Activated CD4-positive, alpha-beta T cell treated with anti-CD3 and anti-CD28 coated beads, Interleukin-2, amount 50 U/mL, for 4 hours (primary cell): Measurements from ENCODE around the gene C1orf198.
A peak's percentile ranks its signal among the peaks of the same experiment; 100 is the strongest.

ENCODE experiments used
- DNase-seq, 2 experiments: peaks; one replicate each; pipeline ENCODE4 v3.0.0-alpha.2; 2020

The C1orf198 gene, protein sequence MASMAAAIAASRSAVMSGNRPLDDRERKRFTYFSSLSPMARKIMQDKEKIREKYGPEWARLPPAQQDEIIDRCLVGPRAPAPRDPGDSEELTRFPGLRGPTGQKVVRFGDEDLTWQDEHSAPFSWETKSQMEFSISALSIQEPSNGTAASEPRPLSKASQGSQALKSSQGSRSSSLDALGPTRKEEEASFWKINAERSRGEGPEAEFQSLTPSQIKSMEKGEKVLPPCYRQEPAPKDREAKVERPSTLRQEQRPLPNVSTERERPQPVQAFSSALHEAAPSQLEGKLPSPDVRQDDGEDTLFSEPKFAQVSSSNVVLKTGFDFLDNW

GRCh38 chr1:230867903-230868735 lies at the start of gene C1orf198:
C1orf198 (minus strand) TSS chr1:230868521; CDS start chr1:230868512, 9 bp downstream.
- peak; percentile 65 to 68 for DNase-seq

GRCh38 chr1:230917284-230918135 lies 49.2 kb upstream of the C1orf198 start:
- DNase-seq: peak; percentile 63 to 69

DNA sequence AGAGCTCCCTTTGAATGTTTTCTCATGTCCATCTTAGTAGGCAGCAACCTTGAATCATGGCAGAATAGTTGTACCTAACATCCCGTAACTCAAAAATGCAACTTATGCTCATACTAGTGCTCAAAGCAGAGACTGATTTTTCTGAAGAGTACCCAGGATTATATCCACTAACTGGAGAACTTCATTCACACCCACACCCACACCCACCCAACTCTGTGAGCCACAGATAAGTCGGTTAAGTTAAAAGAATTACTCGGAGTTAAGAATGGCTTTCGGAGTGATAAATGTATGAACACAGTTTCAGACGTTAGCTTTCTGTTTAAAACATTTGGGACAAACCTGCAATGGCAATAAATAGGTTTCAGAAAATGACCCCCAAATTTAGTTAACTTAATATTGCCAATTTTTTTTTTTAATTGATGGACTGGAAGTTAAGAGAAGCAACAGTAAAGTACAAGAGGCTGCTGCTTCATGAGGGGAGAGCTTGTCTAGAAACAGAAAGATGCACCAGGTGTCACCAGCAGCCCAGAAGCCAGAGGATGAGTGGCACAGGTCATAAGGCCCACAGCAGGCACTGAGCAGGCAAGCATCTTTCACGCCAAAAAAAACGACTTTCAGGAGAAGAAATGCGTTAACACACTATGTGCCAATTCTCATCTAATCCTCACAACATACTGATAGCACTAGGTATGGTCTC lies 48.4 kb upstream of the C1orf198 start:
- DNase-seq: no peak

- no peak for DNase-seq
Measured at GRCh38 chr1:230915078-230915477, 46.8 kb upstream of the C1orf198 start.

GRCh38 chr1:230913496-230913895 lies 45.2 kb upstream of the C1orf198 start:
- no peak for DNase-seq

DNA sequence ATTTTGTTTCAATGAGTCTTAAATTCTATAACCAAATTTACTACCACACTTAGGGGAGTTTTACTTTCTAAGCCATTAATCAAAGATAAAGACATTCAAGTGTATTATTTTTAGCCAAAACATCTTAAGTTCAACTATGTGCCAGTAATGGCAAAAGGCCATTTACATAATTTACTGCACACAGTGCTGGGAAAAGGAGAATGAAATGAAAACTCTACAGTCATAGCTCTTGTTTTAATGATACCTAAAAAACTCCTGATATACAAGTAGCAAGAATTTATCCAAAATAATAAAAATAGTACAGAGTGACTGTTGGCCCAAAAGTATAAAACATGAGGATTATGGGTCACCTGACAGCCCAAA lies 42.4 kb upstream of the C1orf198 start:
- no peak for DNase-seq

DNA sequence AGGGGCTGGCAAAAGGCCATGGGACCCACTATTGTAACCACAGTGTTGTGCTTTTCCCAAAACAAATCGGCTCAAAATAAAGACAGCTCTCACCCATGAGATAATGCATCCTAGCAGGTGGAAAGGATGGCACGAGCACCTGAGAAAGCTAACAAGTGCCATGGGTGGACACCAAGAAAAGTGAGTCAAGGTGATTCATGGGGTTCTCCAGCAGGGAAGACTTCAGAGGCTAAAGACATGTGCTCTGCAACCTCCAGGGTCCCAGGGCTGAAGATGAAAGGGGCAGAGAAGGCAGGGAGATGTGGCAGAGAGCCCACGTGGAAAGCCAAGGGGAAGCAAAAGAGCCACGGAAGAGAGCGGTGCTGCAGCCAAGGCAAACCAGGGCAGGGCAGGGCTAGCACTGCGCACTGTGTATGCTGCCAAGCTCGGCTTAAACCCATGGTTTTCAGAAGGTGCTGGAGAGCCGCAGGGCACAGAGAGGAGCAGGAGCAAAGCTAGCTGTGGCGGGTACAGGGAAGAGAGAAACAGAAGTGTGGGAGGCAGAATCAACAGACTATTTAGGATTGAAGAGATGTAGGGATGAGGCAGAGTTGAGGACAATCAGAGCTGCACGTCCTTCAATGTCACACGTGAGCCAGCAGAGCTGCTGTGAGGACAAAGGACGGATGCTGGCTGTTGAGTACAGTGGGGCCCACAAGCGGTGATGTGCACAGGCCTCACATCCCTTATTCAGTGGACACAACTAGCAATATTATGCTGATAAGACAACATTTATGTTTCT lies 41.8 kb upstream of the C1orf198 start:
- no peak for DNase-seq

- no peak for DNase-seq
Measured at GRCh38 chr1:230907472-230908205, 39.3 kb upstream of the C1orf198 start.

GRCh38 chr1:230906226-230906625 lies 37.9 kb upstream of the C1orf198 start:
- no peak for DNase-seq

DNA sequence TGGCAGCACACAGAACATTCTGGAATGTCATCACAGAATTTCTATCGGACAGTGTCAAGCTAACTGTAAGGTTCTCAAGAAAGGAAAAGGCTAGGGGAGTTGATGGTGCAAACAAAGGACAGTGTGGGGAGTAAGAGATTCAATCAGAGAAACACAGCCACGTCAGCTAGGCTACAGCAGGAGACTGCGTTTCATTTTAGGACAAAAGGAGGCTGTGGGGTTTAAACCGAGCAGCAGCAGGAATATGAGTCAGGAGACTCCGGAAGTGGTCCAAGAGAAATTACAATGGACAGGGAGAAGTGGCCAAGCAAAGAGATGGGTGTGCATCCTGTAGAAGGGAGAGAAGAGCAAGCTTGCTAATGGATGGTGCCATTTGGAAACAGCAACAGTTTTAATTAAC lies 37.4 kb upstream of the C1orf198 start:
- no peak for DNase-seq

DNA sequence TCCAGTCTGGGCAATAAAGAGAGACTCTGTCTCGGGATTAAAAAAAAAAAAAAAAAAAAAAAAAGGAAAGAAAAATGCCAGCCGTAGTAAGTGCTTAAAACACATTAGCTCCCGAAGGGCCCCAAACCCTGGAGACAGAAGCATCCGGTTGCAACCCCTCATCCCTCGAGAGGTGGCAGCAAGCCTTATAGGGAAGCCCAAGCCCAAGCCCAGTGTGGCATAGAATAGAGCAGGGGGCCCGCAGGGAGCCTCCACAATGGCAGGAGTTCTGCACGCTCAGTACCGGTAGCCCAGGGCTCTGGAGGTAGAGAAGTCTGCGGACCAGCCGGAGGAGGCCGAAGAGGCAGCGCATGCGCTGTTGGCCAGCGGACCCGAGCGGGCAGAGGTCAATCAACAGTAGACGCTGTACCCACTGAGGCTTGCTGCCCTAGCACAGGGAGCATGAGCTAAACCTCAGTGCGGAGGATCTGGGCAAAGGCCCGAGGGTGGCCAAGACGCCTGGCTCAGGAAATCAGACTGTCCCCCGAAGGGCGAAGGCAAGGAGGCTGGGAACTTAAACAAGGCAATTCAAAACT lies 34.1 kb upstream of the C1orf198 start:
- no peak for DNase-seq

DNA sequence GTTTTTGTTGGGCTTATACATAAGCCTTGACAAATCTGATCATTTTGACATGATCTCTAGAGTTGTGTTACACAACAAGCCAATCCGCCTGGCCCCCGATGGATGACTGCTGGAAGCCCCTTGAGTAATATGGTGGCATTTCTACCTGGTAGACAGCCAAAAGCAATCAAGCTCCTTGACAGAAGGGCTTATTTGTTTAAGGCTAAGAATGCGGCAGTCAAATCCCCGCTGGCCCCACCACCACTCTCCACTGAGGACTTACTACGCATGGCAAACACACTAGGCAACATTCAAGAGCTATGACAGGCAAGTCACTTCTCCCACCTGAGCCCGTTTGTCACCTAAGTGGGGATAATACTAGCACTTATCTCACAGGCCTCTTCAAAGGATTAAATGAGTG lies 33.4 kb upstream of the C1orf198 start:
- no peak for DNase-seq

DNA sequence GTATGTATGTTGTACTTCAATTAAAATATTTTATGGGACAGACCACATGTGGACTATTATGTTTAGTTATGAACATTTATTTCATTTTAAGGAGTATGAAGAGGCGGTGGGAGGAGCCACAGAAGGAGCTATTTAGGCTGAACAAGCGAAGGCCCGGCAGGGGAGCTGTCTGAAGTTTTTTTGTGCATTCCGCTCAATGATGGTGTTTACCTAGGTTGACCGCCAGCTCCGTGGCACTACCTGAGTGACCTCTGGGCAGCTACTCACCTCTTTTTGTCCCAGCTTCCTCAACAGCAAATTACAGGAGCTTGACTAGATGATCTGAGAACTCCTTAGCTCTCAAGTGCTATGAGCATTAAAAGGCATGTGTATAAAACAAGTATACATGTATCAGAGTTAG lies 32.7 kb upstream of the C1orf198 start:
- no peak for DNase-seq

DNA sequence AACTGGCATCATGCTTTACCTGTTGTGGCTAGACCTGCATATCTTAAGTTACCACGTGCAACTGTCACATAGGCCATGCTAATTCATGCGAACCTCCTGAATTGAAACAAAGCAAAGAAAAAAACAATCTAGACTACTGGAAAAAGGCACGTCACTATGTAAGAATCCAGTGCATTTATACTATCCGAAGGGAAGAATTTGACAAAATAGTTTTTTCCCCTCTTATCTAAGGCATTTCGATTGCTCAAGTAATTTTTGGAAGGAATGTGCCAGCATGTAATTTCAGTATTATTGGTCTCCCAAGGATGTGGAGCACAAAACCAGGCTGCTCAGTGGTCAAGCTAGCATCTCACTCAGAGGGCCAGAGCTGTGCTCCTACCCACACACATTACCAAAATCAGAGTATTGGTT lies 31.5 kb upstream of the C1orf198 start:
- no peak for DNase-seq

- DNase-seq: no peak
Measured at GRCh38 chr1:230898748-230899147, 30.4 kb upstream of the C1orf198 start.

GRCh38 chr1:230898144-230898543 lies 29.8 kb upstream of the C1orf198 start:
- no peak for DNase-seq

DNA sequence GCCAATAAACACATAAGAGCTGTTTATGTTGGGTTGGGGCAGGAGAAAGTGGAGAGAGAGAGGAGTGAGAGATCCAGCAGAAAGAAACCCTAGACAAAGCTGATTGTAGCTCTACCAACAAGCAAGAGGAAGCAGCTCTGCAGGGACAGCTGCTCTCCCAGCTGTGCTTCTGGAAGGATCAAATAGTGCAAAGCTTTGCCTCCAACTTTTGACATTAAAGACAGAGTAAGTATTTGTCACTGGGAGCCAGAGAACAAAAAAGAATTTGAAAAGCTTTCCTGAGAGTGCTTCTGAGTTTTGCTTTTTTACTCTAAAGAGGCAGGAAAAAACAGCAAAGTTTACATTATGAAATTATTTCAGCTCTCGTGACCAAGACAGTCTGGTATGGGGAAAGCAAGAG lies 28.5 kb upstream of the C1orf198 start:
- no peak for DNase-seq

DNA sequence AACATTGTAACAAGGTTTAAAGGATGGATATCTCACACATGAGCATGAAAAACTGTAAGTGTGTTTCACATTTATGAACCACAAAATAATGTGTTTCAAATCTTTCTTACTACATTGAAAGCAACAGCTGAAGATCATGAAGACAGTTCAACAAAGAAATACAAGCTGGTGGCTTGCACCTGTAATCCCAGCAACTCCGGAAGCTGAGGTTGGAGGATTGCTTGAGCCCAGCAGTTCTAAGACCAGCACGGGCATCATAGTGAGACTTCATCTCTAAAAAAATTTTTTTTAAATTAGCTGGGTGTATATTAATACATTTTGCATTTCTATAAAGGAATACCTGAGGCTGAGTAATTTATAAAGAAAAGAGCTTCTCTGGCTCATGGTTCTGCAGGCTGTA lies 27.1 kb upstream of the C1orf198 start:
- DNase-seq: no peak

DNA sequence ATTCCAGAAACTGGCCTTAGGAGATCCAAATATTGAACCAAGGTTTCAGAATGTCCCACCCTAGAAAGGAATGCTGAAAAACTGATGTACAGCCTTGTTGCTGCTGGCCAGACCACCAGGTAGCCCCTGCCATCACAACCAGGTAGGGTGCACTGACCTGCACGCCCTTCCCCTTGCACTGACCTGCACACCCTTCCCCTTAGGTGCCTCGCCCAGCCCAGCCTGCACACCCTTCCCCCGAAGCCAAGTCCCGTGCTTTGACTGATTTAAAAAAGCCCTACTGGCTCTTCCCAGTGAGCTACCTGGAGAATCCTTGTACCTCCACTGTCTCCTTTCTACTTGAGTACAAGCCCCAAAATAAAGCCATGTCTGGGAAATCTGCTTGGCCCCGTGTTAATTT lies 26.3 kb upstream of the C1orf198 start:
- no peak for DNase-seq

- no peak for DNase-seq
Measured at GRCh38 chr1:230894032-230894431, 25.7 kb upstream of the C1orf198 start.

DNA sequence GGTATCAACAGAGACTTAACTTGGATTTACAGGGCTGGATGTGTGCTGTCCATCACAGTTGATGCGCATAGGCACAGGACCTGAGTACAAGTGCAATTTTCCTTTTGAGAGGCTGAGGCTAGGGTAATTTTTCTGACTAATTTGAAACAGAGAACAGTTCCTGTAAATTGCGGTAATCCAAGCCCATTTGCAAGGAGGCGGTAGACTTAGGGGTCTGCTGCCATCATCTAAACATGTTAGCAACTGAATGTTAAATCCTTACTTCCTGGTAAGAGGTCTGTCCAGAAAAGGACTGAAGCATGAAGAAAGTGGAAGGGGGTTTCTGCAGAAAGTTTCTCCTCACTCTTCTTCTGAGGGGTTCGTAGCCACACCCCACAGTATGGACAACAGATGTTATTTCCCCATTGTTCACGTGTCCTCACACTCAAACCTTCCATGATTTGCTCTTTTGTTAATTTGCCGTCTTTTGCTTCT lies 23.7 kb upstream of the C1orf198 start:
- DNase-seq: no peak
